HG03354 (cell line): ENCODE data around the gene VWA3B.
"Not testable (repeated sequence)": the region's sequence is repeated elsewhere in the genome, so short reads cannot be mapped to it uniquely, and the experiment has no call there.

Experiments
- ATAC-seq: cut with Tn5 transposase; IDR thresholded peaks from one replicate; pipeline ENCODE4 v1.9.1; 2021; ENCODE audit warnings: mild to moderate bottlenecking; ENCODE audit not compliant: unreplicated experiment, poor library complexity, severe bottlenecking

Gene VWA3B

DNA sequence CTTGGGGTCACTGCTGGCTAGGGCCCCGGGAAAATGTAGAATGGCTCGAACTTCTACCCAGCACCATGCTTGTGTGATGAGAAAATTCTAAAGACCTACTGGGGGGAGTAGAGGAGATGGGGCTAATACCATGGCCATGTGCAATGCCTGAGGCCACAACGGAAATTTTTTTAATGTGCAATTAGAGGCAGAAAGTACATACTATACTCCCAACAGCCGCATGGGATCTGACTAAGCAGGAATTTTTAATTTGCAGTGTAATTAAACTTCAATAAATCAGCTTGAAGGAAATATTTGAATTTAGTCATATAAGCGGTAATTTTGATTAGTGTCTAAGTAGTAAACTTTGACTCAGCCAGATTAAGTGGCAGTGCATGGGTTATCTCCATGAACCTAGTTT lies 206.1 kb downstream of the VWA3B start:
- no peak for ATAC-seq

DNA sequence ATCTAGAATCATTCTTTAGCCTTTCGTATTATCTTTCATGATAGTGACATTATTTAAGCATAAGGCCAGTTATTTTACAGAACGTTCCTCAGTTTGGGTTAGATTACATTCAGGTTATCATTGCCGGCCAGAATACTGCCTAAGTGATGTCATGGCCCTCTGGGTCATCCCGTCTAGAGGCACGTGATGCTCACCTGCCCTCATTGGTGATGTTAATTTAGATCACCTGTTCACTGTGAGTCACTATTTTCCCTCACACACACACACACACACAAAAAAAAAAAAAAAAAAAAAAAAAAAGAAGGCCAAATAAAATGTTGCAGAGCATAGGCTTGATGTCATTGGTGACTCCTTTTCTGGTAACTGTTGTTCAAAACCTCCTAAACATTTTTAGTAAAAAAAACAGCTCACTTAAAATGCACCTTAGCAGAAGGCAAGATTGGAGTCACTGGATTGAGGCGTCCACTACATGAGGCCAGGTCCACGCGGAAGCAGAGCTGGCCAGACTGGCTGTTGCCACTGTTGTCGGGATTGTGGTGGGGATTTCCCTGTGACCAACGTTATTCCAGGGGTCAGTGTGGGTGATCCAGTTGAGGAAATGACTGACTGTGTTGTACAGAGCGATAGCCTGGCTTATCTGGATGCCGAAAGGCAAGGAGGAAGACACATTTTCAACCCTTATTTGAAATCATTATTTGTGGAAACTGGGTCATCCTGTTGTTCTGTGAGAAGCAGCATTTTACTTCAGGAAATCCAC lies 207.1 kb downstream of the VWA3B start:
- no peak for ATAC-seq

DNA sequence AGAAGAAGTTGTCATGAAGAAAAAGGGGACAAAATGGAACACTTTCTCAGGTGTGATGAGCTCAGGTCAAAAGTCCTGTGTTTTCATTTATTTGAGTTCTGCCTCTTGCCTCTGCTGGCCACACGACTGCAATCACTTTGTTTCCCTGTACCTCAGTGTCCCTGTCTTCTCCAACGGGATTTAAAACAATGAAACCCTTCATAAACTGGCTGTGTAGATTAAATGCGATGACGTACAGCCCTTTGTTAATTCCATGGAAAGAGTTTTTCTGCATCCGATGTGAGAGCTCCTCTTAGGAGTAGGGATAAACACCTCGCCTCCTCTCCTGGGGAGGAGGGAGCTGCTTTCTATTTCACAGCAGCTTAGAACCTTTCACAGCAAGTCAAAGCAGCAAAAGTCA lies 207.7 kb downstream of the VWA3B start:
- ATAC-seq = no peak

DNA sequence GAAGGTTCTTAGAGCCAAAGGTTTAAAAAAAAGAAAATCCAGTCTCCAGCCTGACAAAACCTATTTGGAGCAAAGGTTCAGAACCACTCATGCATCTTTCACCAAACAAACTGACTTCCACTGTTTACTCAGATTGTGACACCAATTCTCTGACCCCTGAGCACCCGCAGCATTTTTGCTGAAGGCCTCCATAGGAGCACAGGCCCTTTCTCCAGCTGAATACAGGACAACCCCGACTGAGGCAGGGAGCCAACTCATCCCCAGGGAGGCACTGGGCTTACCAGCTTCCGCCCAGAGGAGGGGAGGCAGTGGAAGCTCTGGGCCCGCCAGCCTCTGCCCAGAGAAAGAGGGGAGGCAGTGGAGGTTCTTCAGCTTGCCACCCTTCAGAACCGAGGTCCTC lies 208.3 kb downstream of the VWA3B start:
- ATAC-seq = no peak

DNA sequence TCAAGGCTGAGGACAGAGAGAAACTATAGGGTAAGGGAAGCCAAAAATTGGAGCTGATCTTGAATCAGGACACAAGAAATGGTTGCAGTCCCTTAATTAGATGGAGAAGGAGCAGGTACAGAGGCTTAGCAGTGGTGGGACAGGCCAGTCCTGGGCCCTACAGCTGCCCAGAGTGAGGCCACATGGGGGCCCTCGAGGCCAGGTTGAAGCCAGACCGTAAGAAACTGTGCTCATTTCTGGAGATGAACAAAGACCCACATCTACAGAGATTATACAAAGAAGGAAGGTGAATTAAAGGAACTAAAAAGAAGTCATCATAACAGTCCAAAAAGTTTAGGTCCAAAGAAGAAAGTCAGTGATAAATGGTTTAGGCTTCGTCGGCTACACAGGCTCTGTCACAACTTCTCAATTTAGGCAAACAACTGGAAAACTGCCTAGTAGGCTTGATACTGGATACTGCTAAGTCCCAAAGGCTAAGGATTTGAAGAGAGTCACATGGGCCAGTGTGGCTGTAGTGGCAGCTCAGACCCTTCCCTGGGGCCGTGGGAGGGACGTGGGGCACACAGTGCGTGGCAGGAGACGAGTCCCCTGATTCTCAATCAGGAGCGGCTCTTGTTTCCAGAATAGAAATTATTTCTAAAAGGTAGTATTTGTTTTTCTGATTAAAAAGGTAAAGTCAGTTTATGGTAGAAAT lies 208.9 kb downstream of the VWA3B start:
- ATAC-seq = no peak

DNA sequence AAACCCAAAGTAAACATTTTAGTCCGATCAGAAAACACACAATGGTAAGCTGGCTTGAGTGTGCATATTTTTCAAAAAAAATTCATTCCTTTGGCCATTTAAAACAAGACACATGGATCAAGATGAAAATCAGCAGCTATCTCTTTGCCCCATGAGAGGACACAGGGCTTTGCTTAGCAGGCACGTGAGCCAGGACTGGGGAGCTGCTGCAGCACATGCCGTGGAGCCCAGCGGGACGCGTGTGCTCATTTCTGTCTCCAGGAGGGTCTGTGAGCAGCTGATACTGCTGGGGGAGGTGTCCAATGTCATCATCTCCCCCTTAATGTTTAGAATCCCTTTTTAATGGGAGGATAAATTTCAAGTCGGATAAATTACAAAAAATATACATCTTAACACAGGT lies 209.5 kb downstream of the VWA3B start:
- no peak for ATAC-seq

DNA sequence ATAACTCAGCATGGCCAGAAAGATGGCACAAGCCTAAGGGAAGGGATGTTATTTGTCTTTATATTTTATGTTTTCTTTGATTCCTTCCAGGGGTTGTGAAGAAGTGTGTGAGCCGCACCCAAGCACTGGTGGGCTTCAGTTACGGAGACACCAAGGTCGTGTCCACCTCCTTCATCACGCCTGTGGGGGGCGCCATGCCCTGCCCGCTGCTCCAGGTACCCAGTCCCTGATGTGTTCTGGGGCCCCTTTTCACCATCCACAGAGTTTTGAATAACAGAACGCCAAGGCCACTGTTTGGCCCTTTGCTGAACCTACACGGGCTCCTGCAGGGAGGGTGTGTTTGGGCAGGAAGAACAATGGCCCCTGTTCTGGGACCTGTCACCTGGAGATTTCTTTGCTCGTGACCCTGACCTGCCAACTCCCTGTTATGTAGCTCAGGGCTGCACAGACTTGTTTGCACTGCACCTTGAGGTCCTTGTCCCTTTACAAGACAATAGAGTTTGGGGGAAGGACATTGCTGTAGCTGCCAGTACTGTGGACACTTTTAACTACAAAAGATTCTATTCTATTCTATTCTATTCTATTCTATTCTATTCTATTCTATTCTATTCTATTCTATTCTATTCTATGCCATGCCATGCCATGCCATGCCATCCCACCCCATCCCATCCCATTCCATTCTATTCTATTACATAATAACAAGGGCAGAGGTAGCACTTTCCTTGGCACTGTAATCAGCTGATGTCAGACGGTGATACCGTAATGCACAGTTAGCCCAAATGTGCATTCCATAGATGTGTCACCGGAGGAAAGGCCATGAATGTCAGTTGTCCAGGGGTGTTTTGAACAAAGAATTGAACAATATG lies 211.1 kb downstream of the VWA3B start:
- no peak for ATAC-seq

DNA sequence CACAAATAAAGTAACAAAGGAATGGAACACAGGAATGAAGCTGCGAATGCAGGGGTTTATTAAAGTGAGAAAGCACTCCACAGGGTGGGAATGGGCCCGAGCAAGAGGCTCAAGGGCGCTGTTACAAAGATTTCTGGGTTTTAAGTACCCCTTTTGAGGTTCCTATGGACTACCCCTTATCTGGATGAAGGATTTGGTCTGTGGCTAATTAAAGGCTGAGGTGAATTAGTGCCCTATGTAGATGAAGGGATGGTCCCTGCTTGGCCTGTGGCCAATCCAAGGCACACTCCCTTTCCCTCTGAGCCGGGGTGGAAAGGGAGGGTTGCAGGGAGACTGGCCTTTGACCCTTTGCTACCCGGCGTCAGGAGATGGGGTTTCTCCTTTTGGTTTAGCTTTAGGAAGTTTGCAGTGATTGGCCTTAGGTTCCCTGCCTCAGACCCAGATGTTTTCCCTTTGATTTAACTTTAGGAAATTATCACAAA lies 211.8 kb downstream of the VWA3B start:
- no peak for ATAC-seq

DNA sequence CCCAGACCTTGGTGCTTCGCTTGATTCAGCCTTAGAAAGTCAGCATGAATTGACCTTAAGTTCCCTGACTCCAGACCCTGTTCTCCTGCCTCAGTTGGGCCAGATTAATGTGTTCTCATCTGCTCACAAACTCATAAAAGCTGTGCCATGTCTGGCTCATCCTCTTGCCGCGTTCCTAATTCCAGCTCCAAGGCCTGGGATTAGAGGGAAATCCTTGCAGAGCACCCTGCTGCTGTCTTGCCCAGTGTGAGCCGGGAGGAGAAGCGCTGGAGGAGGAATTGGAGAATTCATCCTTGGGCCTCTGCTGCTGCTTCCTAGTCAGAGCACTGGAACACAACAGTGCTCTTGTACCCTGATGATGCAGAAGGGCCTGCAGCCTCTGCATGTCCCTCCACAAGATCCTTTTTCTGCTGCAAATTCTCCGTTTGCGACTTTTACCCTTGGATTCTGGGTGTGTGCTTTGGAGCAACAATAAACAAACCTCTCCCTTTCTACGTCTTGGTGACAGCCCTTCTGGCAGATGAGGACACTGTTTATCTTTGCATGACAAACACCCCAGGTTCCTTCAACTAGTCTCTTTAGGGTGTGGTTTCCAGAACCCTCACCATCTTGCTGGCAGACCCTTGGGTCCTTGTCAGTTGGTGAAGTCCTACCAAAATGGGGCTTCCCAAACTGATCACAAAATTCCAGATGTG lies 212.4 kb downstream of the VWA3B start:
- ATAC-seq = no peak

DNA sequence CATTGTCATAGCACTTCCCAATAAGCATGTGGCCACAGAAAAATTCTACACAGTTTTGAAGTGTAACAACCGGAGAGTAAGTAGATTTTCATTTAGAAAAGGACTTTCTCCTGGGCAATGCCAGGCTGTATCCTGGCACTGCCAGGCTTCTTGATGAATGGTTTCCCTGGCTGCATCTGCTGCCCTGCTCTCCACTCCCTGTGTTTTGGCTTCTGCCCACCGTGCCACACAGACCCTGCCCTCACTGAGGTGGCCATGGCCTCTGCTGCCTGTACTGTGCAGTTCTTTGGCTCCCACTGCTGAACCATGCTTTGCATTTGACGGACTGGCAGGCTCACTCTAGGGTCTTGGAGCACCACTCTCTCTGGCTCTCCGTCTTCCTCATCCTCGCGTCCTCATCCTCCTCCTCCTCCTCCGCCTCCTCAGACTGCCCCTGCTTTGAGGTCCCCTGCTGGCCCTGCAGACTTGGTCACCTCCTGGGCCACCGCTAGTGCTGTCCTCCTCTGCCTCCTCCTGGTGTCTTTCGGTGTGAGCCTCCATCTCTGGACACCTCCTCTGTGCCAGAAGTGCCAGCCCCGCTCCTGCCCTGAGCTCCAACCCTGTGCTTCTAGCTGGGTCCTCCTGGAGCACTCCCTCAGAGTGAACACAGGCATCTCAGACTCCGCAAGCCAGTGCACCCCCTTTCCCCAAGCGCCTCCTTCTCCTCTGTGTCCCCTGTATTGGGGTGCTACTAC lies 213.3 kb downstream of the VWA3B start:
- no peak for ATAC-seq

DNA sequence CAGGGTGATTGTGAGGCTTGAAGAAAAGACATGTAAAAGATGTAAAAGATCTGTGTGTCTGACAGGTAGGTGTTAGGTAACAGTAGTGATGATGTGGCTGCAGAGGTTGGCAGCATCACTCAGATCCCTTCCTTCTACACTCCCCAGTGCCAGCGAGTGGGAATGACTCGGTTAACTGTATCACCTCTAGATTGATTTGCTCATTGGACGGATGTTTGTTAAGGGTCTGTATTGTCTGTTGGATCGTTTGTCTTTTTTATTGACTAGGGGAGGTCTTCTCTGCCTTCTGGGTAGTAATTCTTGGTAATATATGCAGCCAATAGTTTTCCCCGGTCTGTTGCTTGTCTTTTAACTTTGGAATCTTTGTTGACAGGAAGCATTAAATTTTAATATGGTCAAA lies 214.5 kb downstream of the VWA3B start:
- ATAC-seq = no peak

DNA sequence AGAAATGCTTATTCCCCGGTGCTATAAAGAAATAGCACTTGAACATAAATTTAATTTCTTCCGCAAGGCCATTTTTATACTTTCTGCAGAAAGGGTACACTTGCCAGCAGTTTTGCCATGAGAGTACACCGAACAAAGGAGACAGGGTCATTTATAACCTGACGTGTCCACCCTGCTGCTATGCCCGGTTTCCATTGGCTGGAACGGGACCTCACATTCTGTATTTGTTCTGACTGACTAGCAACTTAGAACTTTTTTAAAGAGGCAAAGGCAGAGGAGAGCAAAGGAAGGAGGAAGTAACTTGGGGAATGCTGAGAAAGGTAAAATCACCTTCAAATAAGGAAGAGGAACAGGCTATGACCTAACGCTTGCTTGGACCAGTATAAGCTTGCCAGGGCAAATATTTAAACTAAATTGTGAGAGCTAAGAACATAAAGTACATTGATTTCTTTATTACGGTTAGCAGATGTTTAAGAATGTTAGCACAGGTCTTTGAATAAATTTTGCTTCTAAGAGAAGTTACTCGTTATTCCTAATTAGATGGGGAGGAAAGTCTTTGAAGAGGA lies 220.2 kb downstream of the VWA3B start:
- not testable (repeated sequence) for ATAC-seq

DNA sequence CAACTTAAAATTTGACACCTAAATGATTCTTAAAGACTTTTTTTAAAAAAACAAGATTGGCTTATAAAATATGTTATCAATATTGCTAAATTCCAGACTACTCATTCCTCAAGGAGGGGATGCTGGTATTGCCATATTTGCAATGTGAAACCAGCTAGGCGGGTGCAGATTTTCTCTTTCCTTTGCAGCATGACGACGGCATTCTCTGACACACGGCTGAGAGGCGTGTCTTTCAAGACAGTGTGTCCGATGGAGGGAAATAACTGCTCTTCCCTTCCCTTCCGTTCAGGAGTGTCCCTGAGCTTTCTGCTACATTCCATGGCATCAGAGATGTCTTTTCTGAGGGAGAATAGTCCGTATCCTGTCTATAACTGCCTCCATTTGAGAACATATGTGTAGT lies 221.1 kb downstream of the VWA3B start:
- ATAC-seq = no peak

DNA sequence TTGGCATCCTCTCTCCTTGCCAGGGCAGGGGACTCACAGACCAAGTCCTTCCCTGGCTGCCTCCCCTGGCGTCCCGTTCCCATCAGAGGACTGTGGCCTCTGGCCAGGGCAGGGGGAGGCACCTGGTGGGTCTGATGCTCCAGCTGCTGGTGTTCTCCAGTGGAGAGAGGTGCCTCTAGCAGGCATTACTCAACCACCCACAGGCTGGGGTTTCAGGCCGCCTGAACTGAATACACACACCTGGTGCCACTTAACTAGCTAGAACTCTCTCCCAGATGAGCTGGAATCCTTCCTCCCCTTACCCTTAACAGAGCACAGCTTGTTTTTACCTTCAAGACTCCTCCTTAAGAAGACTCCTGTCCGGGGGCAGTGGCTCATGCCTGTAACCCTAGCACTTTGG lies 221.6 kb downstream of the VWA3B start:
- no peak for ATAC-seq

DNA sequence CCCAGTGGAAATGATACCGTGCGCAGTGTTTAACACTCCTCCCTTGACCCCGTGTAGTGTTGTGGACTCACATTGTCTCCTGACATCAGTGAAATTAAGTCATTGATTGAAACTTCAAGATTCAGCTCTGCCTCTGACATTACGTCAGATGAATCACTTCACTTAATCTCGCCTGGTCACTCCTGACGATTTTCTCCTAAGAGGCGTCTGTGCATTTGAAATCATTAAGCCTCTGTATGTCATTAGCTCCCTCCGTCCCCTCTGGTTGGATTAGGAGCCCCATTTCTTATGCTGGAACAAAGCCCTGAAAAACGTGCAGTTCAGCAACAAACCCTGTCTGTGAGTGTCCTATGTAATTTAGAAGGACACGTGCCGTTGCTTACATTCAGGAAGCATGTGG lies 222.6 kb downstream of the VWA3B start:
- no peak for ATAC-seq

DNA sequence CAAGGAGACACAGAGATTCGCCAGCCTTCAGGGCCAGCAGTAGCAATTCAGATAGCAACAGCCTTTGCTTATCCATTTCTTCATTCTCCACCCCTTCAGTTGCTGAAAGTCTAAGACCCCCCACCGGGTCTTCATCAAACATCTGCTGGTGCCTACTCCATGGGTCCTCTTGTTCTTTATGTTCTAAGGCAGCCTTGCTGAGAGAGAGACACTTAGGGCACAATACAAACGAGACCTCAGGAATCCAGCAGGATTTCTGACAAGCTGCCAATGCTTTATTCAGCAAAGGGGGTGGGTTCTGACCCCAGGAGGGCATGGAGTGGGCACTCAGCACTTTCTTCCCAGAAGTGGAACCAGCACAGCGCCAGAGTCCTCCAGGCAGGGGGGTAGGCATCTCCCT lies 223.0 kb downstream of the VWA3B start:
- ATAC-seq = no peak

DNA sequence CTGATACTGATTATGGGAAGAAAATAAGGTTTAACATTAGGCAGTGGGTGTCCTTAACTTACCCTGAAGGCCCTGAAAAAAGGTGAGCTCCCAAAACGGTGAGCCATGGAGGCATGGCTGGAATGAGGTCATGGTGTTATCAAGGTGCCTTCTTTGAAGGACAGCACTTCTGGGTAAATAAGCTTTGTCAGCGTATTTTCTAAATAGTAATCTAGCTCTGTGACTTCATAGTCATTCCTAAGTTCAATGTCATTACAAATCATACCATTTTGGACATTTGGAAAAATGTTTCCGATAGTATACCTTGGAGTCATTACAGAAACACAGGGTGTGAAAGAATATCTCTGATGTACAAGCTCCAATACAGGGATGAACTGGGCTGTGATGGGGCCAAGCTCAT lies 224.1 kb downstream of the VWA3B start:
- no peak for ATAC-seq

DNA sequence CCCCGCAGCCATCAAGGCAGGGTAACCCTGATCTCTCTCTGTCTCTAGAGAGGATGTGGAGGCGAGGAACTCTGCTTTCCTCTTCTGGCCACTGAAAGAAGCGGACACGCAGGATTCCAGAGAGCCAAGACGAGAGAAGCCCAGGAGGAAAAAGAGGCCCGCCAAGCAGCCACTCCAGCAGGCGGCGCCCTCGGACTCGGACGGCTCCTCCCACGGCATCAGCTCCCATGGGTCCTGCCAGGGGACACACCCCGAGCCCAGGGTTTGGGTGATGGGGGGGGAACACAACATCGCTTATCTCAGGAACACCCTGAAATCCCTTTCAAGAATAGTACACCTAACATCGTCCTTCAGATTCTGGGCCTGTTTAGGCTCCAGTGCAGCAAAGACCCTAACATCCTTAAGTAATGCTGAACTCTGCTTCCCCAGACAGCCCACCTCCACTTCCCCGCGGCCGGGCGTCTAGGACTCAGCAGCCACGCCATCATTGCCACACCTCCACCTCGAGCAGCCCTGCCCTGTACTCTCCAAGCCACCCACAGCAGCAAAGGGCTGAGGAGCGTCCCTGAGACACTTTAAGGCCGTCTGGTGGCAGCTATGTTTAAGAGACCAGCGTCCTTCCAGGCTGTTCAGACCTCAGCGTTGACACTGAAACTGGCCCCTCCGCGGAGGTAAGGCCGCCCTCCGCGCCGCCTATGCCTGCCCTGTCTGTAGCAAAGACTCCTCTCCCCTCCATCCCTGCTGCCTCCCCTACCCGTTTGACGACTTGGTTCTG lies 225.0 kb downstream of the VWA3B start:
- ATAC-seq = no peak
